Fibroblast of mammary gland (primary cell): Measurements from ENCODE around the gene PUDP.
"Not testable (repeated sequence)": the region's sequence is repeated elsewhere in the genome, so short reads cannot be mapped to it uniquely, and the experiment has no call there.

Experiments
- DNase-seq: peaks from one replicate; pipeline ENCODE4 v3.0.0-alpha.2; 2010; ENCODE audit warnings: low read depth
- H3K4me3 ChIP-seq: 2 replicates; pipeline ENCODE4 v1.5.1; 2011; ENCODE audit warnings: low read depth, mild to moderate bottlenecking, low read length, moderate library complexity; ENCODE audit not compliant: control insufficient read depth
- TF ChIP-seq, protein P1 (sequence below): conservative IDR thresholded peaks from 2 replicates; pipeline ENCODE4 v1.5.1; 2011; ENCODE audit warnings: low read depth, low read length, inconsistent platforms; ENCODE audit not compliant: control insufficient read depth, insufficient read depth

Gene PUDP

DNA sequence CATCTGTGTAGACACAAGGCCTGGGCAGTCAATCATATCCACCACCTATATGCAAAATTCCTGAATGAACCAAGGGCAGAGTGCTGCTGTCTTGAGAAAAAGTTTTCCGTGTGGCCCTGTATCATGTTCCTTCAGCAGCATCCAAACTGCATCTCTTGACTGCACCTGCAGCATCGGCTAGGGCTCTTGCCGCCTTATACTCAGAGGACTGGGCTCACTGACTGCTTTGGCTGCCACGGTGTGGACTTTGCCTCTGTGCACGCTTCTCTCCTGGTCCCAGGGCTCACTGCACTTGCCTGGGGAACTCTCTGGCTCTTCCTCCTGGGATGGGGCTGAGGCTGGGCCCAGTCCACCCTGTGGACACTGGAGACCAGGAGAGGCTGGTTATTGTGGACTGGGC lies 39.9 kb downstream of the PUDP start:
- H3K4me3 ChIP-seq = no peak overlapping the region
- DNase-seq = no peak
- TF ChIP-seq, protein P1, sequence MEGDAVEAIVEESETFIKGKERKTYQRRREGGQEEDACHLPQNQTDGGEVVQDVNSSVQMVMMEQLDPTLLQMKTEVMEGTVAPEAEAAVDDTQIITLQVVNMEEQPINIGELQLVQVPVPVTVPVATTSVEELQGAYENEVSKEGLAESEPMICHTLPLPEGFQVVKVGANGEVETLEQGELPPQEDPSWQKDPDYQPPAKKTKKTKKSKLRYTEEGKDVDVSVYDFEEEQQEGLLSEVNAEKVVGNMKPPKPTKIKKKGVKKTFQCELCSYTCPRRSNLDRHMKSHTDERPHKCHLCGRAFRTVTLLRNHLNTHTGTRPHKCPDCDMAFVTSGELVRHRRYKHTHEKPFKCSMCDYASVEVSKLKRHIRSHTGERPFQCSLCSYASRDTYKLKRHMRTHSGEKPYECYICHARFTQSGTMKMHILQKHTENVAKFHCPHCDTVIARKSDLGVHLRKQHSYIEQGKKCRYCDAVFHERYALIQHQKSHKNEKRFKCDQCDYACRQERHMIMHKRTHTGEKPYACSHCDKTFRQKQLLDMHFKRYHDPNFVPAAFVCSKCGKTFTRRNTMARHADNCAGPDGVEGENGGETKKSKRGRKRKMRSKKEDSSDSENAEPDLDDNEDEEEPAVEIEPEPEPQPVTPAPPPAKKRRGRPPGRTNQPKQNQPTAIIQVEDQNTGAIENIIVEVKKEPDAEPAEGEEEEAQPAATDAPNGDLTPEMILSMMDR = no peak

DNA sequence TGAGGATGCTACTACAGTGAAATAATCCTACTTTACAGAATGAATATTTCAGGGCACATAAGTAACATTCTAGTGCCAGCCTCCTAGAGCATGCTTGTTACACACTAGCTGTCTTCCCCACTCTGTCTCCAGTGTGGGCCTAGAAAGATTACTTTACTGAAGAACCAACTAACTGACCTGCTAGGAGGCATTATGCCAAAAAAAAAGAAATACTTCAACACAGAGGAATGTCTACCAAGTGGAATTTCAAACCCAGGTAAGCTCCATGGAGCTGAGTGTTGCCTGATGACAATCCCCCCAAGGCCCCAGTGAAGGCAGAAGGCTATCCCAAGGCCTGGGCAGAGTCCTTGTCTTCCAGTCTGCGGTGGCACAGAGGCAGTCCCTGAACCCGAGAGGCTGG lies 41.3 kb downstream of the PUDP start:
- H3K4me3 ChIP-seq = no peak overlapping the region
- no peak for DNase-seq
- TF ChIP-seq, protein P1 = no peak

DNA sequence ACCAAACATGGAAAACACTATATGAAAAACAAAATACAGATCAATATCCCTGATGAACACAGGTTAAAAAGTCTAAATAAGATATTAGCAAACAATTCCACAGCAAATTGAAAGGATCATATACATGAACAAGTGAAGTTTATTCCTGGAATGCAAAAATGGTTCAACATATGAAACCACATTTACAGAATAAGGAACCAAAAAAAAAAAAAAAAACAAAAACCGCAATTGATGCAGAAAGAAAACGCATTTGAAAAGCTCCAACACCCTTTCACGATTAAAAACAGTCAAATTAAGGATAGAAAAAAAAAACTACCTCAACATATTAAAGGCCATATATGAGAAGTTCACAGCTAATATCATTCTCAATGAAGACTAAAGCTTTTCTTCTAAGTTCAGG lies 45.8 kb downstream of the PUDP start:
- DNase-seq = no peak
- H3K4me3 ChIP-seq = no peak overlapping the region
- TF ChIP-seq, protein P1 = no peak

DNA sequence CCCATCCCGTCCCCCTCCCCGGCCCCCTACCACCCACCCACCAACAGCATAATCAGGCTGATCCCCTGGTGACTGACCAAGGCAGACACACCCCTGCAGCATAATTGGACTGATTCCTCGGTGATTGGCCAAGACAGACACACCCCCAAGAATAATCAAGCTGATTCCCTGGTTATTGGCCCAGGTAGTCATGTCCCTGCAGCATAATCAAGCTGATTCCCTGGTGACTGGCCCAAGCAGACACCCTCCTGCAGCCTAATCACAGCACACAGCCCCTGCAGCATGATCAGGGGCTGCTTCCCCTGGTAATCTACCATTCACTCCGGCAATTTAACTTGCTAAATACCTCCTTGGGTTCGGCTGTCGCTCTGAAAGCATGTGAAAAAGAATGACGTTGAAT lies 47.9 kb downstream of the PUDP start:
- DNase-seq = no peak
- no peak overlapping the region for H3K4me3 ChIP-seq
- TF ChIP-seq, protein P1 = no peak

DNA sequence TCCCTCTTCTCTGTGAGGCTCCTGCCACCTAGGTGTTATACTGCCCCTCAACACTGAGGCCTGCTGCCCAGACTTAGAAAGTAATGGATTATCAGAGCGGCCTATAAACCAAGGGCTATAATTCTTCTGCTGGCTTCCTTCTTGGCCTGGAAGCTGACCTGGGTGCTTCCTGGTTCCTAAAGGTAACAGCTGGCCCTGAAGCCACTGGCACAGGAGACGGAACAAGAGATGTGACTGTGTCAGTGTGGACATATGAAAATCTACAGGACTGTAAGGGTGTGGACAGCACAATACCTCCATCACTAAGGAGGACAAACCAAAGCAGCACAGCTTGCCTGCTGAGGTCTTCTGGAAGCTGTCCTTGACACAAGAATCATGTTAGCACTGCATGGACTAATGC lies 52.3 kb downstream of the PUDP start:
- H3K4me3 ChIP-seq, DNase-seq: not testable (repeated sequence)

DNA sequence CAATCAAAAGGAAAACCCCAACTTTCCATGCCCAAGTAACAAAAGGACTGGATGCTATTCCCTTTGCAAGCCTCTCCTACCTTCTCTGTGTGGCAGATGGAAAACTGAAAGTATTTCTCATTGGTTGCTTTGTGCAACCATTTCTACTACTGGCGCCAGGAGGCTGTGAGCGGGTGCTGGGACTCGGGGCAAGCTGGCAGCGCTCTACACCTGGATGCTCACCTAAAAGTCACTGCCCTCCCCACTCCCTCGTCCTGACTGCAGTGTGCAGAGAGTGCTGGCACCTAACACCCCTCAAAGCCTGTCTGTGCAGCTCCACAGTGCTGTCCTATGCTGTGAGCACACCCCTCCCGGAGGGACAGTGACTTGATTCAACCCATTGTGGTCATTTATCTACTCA lies 54.6 kb downstream of the PUDP start:
- no peak for DNase-seq
- H3K4me3 ChIP-seq = no peak overlapping the region
- TF ChIP-seq, protein P1 = no peak

DNA sequence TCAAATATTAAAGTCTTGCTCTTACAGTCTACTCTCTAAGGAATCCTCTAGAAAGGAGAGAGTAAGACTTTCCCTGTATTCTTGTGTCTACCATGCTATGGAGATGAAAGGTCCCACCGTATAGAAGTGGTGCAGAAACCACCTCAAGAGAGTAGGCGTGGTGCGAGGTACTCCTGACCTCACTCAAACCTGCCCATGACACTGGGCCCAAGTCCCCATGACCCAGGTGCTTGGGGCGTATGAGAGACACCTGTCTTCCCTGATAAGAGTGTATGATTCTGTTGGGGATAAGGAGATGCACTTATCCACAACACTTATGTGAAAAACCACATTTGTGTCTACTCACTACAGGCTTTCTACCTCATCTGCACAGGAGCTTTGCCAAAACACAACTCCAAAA lies 55.4 kb downstream of the PUDP start:
- H3K4me3 ChIP-seq = no peak overlapping the region
- no peak for DNase-seq
- TF ChIP-seq, protein P1 = no peak
